GM12874 (cell line): Measurements from ENCODE around the gene CYP46A1.

Experiments used
- TF ChIP-seq, protein P1 (sequence below): IDR thresholded peaks from 2 replicates; pipeline ENCODE4 v1.5.1; 2011; ENCODE audit warnings: low read depth, mild to moderate bottlenecking, control low read depth, low read length, moderate library complexity; ENCODE audit not compliant: insufficient read depth

CYP46A1 gene

DNA sequence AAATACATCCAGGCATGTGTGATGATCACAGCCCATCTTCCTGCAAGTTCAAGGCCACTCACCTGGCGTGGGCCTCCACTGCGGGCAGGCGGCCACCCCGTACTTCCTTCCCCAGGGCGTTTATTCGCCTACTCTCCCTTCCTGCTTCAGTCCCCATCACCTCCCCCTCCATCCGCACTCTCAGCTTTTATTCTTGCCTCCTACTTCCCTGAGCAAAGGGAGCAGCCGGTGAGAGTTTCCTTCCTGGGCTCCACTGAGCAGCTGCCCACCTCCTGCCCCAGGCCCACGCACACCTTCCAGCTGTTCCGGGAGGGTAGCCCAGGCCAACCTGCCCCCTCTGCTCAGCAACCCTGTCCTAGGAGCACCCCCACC, 4.1 kb downstream of the CYP46A1 start:
- TF ChIP-seq, protein P1, sequence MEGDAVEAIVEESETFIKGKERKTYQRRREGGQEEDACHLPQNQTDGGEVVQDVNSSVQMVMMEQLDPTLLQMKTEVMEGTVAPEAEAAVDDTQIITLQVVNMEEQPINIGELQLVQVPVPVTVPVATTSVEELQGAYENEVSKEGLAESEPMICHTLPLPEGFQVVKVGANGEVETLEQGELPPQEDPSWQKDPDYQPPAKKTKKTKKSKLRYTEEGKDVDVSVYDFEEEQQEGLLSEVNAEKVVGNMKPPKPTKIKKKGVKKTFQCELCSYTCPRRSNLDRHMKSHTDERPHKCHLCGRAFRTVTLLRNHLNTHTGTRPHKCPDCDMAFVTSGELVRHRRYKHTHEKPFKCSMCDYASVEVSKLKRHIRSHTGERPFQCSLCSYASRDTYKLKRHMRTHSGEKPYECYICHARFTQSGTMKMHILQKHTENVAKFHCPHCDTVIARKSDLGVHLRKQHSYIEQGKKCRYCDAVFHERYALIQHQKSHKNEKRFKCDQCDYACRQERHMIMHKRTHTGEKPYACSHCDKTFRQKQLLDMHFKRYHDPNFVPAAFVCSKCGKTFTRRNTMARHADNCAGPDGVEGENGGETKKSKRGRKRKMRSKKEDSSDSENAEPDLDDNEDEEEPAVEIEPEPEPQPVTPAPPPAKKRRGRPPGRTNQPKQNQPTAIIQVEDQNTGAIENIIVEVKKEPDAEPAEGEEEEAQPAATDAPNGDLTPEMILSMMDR, result no peak

- TF ChIP-seq, protein P1, result no peak
These were observed 4.5 kb downstream of the CYP46A1 start for GRCh38 chr14:99688629-99689028.

DNA sequence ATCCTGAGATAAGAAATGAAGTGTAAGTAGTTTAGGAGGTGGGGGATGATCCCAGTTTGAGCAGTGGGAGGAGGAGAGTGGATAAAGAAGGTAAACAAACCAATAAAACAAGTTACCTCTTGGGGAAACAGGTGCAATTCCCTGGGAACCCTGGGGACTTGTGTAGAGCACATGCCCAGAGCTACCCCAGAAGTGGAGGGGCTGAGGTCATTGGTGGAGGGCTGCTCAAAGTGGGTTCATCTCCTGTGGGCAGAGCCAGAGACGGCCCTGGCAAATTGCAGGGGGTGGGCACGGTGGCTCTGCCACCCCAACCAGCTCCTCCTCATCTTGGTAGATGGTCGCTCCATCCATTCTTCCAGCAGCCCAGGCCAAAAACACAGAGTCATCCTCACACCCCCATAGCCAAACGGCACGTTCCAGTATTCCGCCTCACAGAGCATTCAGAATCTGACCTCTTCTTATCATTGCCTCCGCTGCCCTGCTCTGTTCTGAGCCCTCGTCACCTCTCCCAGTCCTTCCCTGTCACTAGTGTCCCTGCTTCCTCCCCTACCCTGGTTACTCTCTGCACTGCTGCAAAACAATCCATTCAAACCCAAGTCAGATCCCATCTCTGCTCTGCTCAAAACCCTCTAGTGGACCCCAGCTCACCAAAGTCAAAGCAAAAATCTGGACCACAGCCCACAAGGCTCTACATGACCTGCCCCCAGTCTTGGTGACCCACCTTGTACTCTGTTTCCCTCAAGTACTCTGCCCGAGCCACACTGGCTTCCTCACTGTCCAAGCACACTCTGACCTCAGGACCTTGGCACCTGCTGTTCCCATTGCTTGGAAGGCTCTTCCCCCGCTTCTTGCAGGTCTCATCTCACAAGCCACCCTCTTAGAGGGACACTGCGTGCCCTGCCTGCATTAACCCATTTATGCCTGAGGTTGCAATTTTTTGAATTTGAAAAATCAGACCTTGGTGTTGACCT, 5.5 kb downstream of the CYP46A1 start:
- TF ChIP-seq, protein P1, result no peak

GRCh38 chr14:99690636-99691035, 6.5 kb downstream of the CYP46A1 start:
- TF ChIP-seq, protein P1, result no peak

DNA sequence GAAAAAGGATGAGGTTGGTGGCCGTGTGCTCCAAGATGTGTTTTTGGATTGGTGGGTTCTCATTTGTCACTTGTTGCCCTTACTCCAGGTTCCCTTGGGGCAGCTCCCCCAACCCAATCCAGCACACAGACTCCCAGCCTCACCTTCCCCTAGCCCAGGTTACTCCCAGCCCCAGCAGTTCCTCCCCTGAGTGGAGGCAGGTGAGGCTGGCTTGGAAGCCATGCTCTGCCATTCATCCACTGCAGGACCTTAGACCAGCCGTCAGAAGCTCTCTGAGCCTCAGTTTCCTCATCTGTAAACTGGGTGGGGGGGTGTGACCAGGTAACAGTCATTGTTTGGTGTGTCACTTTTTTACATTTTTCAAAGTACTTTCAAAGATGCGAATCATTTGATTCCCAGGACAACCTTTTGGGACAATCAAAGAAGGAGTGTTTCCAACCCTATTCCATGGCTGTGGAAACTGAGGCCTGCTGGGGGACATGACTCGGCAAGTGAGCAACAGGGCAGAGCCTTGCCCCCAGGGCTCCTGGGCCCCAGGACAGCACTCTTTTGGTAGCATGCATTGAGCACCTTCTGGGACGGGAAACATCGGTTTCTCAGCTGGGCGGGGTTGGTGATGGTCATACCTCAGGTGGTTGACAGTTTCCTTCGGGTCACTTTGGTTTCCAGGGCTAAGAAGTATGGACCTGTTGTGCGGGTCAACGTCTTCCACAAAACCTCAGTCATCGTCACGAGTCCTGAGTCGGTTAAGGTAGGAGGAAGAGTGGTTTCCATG, 7.2 kb downstream of the CYP46A1 start:
- TF ChIP-seq, protein P1, result no peak

GRCh38 chr14:99693918-99694317, 9.8 kb downstream of the CYP46A1 start:
- TF ChIP-seq, protein P1, result no peak

DNA sequence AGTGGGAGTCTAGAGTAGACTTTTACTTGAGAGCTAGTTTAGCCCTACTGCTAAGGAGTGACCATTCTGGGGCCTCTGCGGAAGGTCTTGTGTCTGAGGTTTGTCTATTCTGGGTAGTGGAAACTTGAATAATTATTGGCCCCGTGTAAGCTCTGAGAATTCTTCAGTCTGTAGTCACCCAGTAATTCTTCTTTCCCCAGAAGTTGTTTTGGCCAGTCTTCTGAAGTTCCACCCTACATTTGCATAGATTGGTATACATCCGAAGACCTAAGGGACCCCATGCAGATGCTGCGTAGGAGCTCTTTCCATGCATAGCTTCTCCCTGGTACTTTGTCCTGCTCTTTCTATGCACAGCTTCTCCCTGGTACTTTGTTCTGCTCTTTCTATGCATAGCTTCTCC, 12.8 kb downstream of the CYP46A1 start:
- TF ChIP-seq, protein P1, result no peak
